GM23248 (cell line): ENCODE measurements around the gene MEIS2. TPM values are rescaled to one million over a fixed set of nuclear protein-coding genes. Genes with fewer than 3 reads are reported as not detected.
A peak's percentile ranks its signal among the peaks of the same experiment; 100 is the strongest.

Source experiments
- DNase-seq: peaks from one replicate; pipeline ENCODE4 v3.0.0-alpha.2; 2015
- H2AFZ ChIP-seq: fragments of 200-600 bp; sonication (generic); 2 replicates; pipeline ENCODE4 v1.6.1; 2016; ENCODE audit warnings: antibody characterized with exemption
- H3F3A ChIP-seq: fragments of 200-600 bp; sonication (generic); 2 replicates; pipeline ENCODE4 v1.6.1; 2016; ENCODE audit warnings: mild to moderate bottlenecking, antibody characterized with exemption, mixed run types; ENCODE audit not compliant: insufficient read depth
- H3K27ac ChIP-seq: fragments of 200-600 bp; sonication (generic); 2 replicates; pipeline ENCODE4 v1.5.1; 2016; ENCODE audit warnings: mild to moderate bottlenecking
- H3K27me3 ChIP-seq: fragments of 200-600 bp; sonication (generic); replicated peaks from 2 replicates; pipeline ENCODE4 v1.6.1; 2016; ENCODE audit warnings: mild to moderate bottlenecking; ENCODE audit not compliant: insufficient read depth
- H3K36me3 ChIP-seq: fragments of 200-600 bp; sonication (generic); 2 replicates; pipeline ENCODE4 v1.6.1; 2016; ENCODE audit warnings: low read depth, mild to moderate bottlenecking
- H3K4me1 ChIP-seq: fragments of 200-600 bp; sonication (generic); 2 replicates; pipeline ENCODE4 v1.6.1; 2016; ENCODE audit warnings: mild to moderate bottlenecking; ENCODE audit not compliant: insufficient read depth
- H3K4me2 ChIP-seq: fragments of 200-600 bp; sonication (generic); one replicate; pipeline ENCODE4 v1.6.1; 2016; ENCODE audit warnings: mild to moderate bottlenecking; ENCODE audit not compliant: unreplicated experiment
- H3K4me3 ChIP-seq: fragments of 200-600 bp; sonication (generic); 2 replicates; pipeline ENCODE4 v1.5.1; 2016; ENCODE audit warnings: mild to moderate bottlenecking
- H3K79me2 ChIP-seq: fragments of 200-600 bp; sonication (generic); 2 replicates; pipeline ENCODE4 v1.6.1; 2016; ENCODE audit warnings: mild to moderate bottlenecking; ENCODE audit not compliant: insufficient read depth
- H3K9ac ChIP-seq: fragments of 200-600 bp; sonication (generic); 2 replicates; pipeline ENCODE4 v1.6.1; 2016; ENCODE audit warnings: mild to moderate bottlenecking
- H3K9me2 ChIP-seq: fragments of 200-600 bp; sonication (generic); 2 replicates; pipeline ENCODE4 v1.6.1; 2016; ENCODE audit warnings: mixed run types, mild to moderate bottlenecking, moderate library complexity; ENCODE audit not compliant: insufficient read depth
- H3K9me3 ChIP-seq: fragments of 200-600 bp; sonication (generic); one replicate; pipeline ENCODE4 v1.6.1; 2017; ENCODE audit warnings: low read depth
- H4K20me1 ChIP-seq: fragments of 200-600 bp; sonication (generic); 2 replicates; pipeline ENCODE4 v1.6.0; 2016; ENCODE audit not compliant: insufficient read depth
- EZH2 ChIP-seq: fragments of 200-600 bp; sonication (generic); IDR thresholded peaks from 2 replicates; pipeline ENCODE4 v1.6.1; 2018; ENCODE audit warnings: antibody characterized with exemption, mild to moderate bottlenecking; ENCODE audit not compliant: insufficient read depth, poor library complexity, severe bottlenecking
- EZH2phosphoT487 ChIP-seq: fragments of 200-600 bp; sonication (generic); IDR thresholded peaks from 2 replicates; pipeline ENCODE4 v1.6.1; 2018; ENCODE audit warnings: antibody characterized with exemption, moderate library complexity, mild to moderate bottlenecking, low read depth; ENCODE audit not compliant: insufficient read depth
- WGBS, 2 experiments: methylation state at CpG; one replicate each; pipeline ENCODE4 v1.1.6; 2015 to 2017; ENCODE audit warnings: low lambda C conversion rate in 2 of 2, low coverage in 1 of 2; ENCODE audit errors: missing lambda C conversion rate in 2 of 2; 5-methylcytosine and 5-hydroxymethylcytosine counted together
- in situ Hi-C: fragments of 300-500 bp; cut with MboI; formaldehyde crosslinking; loops from 2 replicates; pipeline ENCODE4 v1.15.0; 2020
- polyA plus RNA-seq: library from polyadenylated mRNA; unstranded; fragments of >200 nt; fragmentation: Nextera tagmentation; extraction: Ambion mirVana; gene quantifications from 2 replicates; pipeline ENCODE4 v1.2.1, GENCODE V29; 2016
- total RNA-seq: library from RNA; depleted of rRNA; stranded (reverse); fragments of >200 nt; shearing (Covaris generic); gene quantifications from 2 replicates; pipeline ENCODE4 v1.2.3, GENCODE V29; 2014

MEIS2 gene
- total and polyA plus RNA-seq, 2 experiments from 2014 or later, result 23.7 to 24.1 TPM

DNA sequence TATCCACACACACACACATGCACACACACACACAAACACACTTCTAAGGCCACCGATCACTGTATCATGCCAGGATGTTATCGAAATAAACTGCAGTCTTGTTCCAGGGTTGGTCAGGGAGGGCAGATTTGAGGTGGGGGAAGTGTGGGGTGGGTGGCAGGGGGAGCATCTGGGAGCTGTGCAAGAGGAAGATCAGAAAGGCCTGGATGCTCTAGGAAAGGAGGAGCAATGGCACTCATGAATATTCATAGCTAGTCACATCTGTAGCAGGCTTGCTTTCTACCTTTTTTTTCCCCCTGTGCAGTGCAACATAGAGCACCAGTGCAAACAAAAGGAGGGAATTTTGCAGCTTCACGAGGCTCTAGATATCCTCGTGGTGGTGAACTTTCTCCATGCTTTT, 84.9 kb downstream of the MEIS2 start:
- no peaks in the 10 kb centered on the region for H3K9me2 ChIP-seq
- peaks cover 33% of the 10 kb centered on the region for H3K4me1 ChIP-seq
- no peak for TF ChIP-seq EZH2
- TF ChIP-seq EZH2phosphoT487, result no peak
- peak overlapping the region; percentile 89 for H3K27ac ChIP-seq
- no peaks in the 10 kb centered on the region for H3K9me3 ChIP-seq
- H3F3A ChIP-seq, result peaks cover 42% of the 10 kb centered on the region
- in situ Hi-C loops, result no loop called here
- H3K4me3 ChIP-seq, result peak overlapping the region; percentile 54
- H3K36me3 ChIP-seq, result peaks cover 13% of the 10 kb centered on the region; the same call in 1 of the 2 replicates
- no peaks in the 10 kb centered on the region for H3K27me3 ChIP-seq
- H3K4me2 ChIP-seq, result peak overlapping the region; percentile 86
- no peaks in the 10 kb centered on the region for H4K20me1 ChIP-seq
- H2AFZ ChIP-seq, result peak overlapping the region; percentile 50; the same call in 1 of the 2 replicates
- DNase-seq, result peak; percentile 51
- 3 to 9% methylated on average over 4 of the region's 4 CpGs for WGBS, 2 experiments
- H3K9ac ChIP-seq, result peak overlapping the region; percentile 72
- peaks cover 76% of the 10 kb centered on the region for H3K79me2 ChIP-seq

DNA sequence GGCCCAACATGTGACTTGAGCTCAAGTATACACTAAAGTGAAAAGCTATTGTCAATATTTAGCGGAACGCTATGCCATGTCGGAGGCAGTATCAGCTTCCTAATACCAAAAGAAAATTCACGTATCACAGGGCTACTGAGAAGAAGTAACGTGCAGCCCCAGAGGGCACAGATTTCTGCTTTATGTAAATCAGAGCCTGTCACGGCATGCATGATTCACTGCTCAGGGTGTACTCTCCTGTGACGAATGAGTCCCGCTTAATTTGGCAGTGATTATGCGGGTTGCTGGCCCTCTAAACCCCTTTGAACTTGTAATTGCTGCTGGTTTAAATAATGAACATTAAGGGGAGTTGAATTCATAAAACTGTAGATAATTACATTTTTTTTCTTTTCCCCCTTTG, 85.3 kb downstream of the MEIS2 start:
- WGBS, 2 experiments, result 38 to 40% methylated on average over 9 of the region's 9 CpGs
- peaks cover 42% of the 10 kb centered on the region for H3F3A ChIP-seq
- H3K36me3 ChIP-seq, result peaks cover 14% of the 10 kb centered on the region; the same call in 1 of the 2 replicates
- no peaks in the 10 kb centered on the region for H4K20me1 ChIP-seq
- TF ChIP-seq EZH2, result no peak
- TF ChIP-seq EZH2phosphoT487, result no peak
- H3K9ac ChIP-seq, result peak overlapping the region; percentile 72
- peak; percentile 93 for DNase-seq
- no peak overlapping the region for H2AFZ ChIP-seq
- in situ Hi-C loops, result no loop called here
- 0 out of 2 replicates have a peak overlapping the region, but pooled peaks have one; percentile 54 for H3K4me3 ChIP-seq
- peak overlapping the region; percentile 89 for H3K27ac ChIP-seq
- peak overlapping the region; percentile 86 for H3K4me2 ChIP-seq
- H3K79me2 ChIP-seq, result peaks cover 76% of the 10 kb centered on the region
- no peaks in the 10 kb centered on the region for H3K27me3 ChIP-seq
- H3K9me3 ChIP-seq, result no peaks in the 10 kb centered on the region
- H3K4me1 ChIP-seq, result peaks cover 33% of the 10 kb centered on the region
- H3K9me2 ChIP-seq, result no peaks in the 10 kb centered on the region

DNA sequence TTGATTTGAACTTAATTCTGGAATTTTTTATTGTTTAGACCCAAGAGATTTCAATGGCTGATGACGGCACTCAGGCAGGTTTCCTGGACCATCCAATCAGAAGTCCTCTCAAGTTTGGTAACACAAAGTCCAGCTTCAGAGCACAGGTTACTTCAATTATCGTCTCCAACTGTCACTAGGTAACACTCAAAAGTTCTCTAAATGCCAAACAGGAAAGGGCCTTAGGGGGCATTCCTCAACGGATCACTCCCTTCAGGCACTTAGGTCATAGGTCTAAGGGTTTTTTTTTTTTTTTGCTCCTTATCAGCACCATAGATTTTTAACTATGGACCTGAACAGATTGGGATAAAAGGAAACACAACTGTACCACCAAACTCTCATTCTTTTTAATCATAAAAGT, 85.8 kb downstream of the MEIS2 start:
- TF ChIP-seq EZH2phosphoT487 (no peak), EZH2 (no peak)
- H3K4me3 ChIP-seq, result no peak overlapping the region
- no peaks in the 10 kb centered on the region for H4K20me1 ChIP-seq
- H3K79me2 ChIP-seq, result peaks cover 80% of the 10 kb centered on the region
- in situ Hi-C loops, result no loop called here
- peak overlapping the region; percentile 72 for H3K9ac ChIP-seq
- no peaks in the 10 kb centered on the region for H3K27me3 ChIP-seq
- no peak for DNase-seq
- WGBS, 2 experiments, result 81 to 88% methylated on average over 3 of the region's 3 CpGs
- no peaks in the 10 kb centered on the region for H3K9me3 ChIP-seq
- peaks cover 14% of the 10 kb centered on the region; the same call in 1 of the 2 replicates for H3K36me3 ChIP-seq
- peaks cover 33% of the 10 kb centered on the region for H3K4me1 ChIP-seq
- H3F3A ChIP-seq, result peaks cover 41% of the 10 kb centered on the region
- H2AFZ ChIP-seq, result no peak overlapping the region
- H3K27ac ChIP-seq, result peak overlapping the region; percentile 89
- H3K9me2 ChIP-seq, result no peaks in the 10 kb centered on the region
- H3K4me2 ChIP-seq, result peak overlapping the region; percentile 18

GRCh38 chr15:37014137-37014536, 86.2 kb downstream of the MEIS2 start:
- H3K9ac ChIP-seq, result no peak overlapping the region; the same call in 1 of the 2 replicates
- no peaks in the 10 kb centered on the region for H4K20me1 ChIP-seq
- H3K27ac ChIP-seq, result peak overlapping the region; percentile 89
- no peak overlapping the region for H3K4me3 ChIP-seq
- in situ Hi-C loops, result no loop called here
- H3K9me3 ChIP-seq, result no peaks in the 10 kb centered on the region
- H3K9me2 ChIP-seq, result no peaks in the 10 kb centered on the region
- peak; percentile 61 for DNase-seq
- H3F3A ChIP-seq, result peaks cover 37% of the 10 kb centered on the region
- no peak overlapping the region for H3K4me2 ChIP-seq
- H3K36me3 ChIP-seq, result peaks cover 14% of the 10 kb centered on the region; the same call in 1 of the 2 replicates
- TF ChIP-seq EZH2 (no peak), EZH2phosphoT487 (no peak)
- peaks cover 81% of the 10 kb centered on the region for H3K79me2 ChIP-seq
- 40 to 52% methylated on average over 2 of the region's 2 CpGs for WGBS, 2 experiments
- H2AFZ ChIP-seq, result no peak overlapping the region
- H3K4me1 ChIP-seq, result peaks cover 33% of the 10 kb centered on the region
- H3K27me3 ChIP-seq, result no peaks in the 10 kb centered on the region
